Spleen (tissue), 7 donors: ENCODE data around the gene PCSK7.

Source experiments
- CTCF ChIP-seq, 11 experiments: fragments of 200-600 bp in 7 of 11; fragments of 450-650 bp in 4 of 11; sonication (generic) in 4 of 11; IDR thresholded peaks in 8 of 11; conservative IDR thresholded peaks in 3 of 11; 1 replicate in 7 of 11; 2 replicates in 4 of 11; pipeline versions ENCODE4 v1.4.0 to v1.8.0; 2016 to 2021; ENCODE audit warnings: antibody characterized with exemption in 11 of 11, inconsistent platforms in 4 of 11, mild to moderate bottlenecking in 1 of 11
- POLR2A ChIP-seq, 3 donors: fragments of 450-650 bp; IDR thresholded peaks; one replicate each; pipeline ENCODE4 v1.5.1; 2017; ENCODE audit warnings: antibody characterized with exemption in 3 of 3, mild to moderate bottlenecking in 1 of 3
- POLR2AphosphoS5 ChIP-seq, 3 donors: sonication (generic); formaldehyde crosslinking; IDR thresholded peaks; one replicate each; pipeline ENCODE4 v1.5.1; 2017; ENCODE audit warnings: antibody characterized with exemption in 3 of 3
- donor health status: DM: no; HTN: no; CAD: no; lungs with moderate emphysema.
- donor health status: DM: no; HTN: no; CAD: no.
- donor health status: DM: no; HTN: no; CAD: no.

- TF ChIP-seq CTCF (IDR thresholded peaks at IDR 0.05 in 8 of 11, conservative IDR thresholded peaks at IDR 0.05 in 3 of 11) (no peak), POLR2AphosphoS5 (IDR thresholded peaks at IDR 0.05) (peak in 2 of 3 donors; percentile 9 to 17), POLR2A (IDR thresholded peaks at IDR 0.05) (no peak)
Measured at GRCh38 chr11:117171404-117172061, 60.3 kb downstream of the PCSK7 start.
